Measurements from ENCODE around the gene SLC4A1AP.

The SLC4A1AP gene

DNA sequence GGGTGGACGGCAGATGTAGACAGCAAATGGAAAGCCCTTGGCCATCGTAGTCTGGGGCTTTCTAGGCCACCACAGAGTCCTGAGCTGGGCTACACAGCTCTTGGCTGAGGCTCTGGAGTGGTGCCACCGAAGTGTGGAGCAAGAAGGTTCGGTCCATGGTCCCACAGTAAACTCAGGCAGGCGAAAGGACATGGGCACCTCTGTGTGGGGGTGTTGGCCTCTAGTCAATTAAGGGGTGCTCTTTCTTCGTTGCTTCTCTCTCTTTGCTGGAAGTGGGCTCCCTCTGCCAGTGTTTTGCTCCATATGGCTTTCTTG, 73.2 kb downstream of the SLC4A1AP start:
- no peak overlapping the region for H3K4me3 ChIP-seq (ENCODE audit: low read length)
- no peak for DNase-seq (ENCODE audit: low read depth)
- TF ChIP-seq, protein P1, sequence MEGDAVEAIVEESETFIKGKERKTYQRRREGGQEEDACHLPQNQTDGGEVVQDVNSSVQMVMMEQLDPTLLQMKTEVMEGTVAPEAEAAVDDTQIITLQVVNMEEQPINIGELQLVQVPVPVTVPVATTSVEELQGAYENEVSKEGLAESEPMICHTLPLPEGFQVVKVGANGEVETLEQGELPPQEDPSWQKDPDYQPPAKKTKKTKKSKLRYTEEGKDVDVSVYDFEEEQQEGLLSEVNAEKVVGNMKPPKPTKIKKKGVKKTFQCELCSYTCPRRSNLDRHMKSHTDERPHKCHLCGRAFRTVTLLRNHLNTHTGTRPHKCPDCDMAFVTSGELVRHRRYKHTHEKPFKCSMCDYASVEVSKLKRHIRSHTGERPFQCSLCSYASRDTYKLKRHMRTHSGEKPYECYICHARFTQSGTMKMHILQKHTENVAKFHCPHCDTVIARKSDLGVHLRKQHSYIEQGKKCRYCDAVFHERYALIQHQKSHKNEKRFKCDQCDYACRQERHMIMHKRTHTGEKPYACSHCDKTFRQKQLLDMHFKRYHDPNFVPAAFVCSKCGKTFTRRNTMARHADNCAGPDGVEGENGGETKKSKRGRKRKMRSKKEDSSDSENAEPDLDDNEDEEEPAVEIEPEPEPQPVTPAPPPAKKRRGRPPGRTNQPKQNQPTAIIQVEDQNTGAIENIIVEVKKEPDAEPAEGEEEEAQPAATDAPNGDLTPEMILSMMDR (conservative IDR thresholded peaks at IDR 0.05; ENCODE audit: low read depth, low read length), result no peak

DNA sequence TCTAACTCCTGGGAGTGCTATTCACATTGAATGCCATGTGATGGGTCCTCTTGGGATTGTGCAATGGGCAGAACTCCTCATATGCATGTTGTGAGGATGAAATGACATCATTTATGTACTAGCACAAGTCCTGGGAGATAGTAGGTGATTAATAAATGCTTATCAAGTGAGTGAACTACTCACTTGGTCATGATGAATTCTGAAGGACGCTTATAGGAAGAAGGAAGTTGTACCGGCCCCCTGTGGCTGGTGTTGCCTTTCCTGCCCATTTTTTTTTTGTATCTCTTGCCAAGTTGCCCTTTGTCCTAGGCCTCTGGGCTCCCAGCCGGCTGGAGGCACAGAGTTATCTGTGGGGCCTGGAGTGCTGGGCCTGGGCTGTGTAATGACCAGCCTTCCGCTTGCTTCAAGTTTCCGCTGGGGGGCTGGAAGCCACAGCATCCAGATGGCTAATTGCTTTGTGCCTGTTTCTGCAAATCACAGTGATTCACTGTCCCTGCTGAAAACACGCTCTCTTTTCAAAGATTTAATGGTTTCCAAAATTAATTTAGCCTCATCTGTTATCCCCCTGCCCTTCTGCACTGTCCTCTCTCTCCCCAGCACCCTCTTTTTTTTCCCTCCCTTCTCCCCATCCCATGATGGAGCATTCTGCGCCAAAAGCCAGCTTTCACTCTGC, 74.1 kb downstream of the SLC4A1AP start:
- DNase-seq (ENCODE audit: low read depth), result no peak

DNA sequence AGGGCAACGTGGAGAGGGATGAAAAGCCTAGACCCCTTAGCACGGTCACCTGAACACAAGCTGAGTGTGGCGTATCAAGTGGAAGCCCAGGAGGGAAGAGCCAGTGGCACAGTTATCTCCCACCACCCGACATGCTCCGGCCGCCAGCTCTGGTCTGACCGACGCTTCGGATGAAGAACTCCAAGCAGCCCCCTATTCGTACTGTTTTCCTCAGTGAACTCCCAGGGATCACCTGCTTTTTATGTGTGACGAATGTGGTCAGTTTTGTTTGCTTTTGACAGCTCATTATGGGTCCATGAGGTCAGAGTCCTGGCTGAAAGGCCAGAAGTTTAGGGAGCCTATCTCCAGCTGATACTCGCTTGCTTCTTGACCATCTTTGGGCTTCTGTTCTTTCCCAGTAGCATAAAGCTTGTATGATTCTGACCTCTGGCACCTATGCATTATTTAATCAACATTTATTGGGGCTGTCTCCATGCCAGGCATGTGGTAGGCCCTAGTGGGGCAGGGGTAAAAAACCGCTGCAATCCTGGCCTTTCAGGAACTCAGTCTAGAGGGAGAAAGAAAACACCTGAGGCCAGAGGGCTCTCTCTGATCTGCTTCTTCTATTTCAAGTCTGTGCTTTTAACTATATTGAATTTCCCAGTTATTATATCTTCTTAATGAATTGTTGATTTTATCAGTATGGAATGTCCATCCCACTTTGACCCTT, 74.8 kb downstream of the SLC4A1AP start:
- H3K4me3 ChIP-seq (ENCODE audit: low read length), result no peak overlapping the region
- DNase-seq (ENCODE audit: low read depth), result no peak
- TF ChIP-seq, protein P1 (conservative IDR thresholded peaks at IDR 0.05; ENCODE audit: low read depth, low read length), result no peak

More for the DNA sequence above, 74.1 kb downstream of the SLC4A1AP start:
- TF ChIP-seq, protein P1 (conservative IDR thresholded peaks at IDR 0.05; ENCODE audit: low read depth, low read length), result no peak
- no peak overlapping the region for H3K4me3 ChIP-seq (ENCODE audit: low read length)

DNA sequence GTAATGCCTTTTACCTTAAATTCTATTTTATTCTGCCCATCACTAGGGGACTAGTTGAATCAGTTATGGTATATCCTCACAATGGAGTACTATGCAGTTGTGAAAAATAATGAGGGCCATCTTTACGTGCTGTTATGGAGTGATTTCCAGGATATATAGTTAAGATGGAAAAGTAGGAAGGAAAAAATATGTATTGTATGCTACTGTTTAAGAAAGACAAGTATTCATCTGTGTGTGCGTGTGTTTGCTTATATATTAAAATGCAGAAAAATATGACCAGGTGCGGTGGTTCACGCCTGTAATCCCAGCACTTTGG, 75.3 kb downstream of the SLC4A1AP start:
- TF ChIP-seq, protein P1 (conservative IDR thresholded peaks at IDR 0.05; ENCODE audit: low read depth, low read length), result no peak
- H3K4me3 ChIP-seq (ENCODE audit: low read length), result no peak overlapping the region
- DNase-seq (ENCODE audit: low read depth), result no peak

DNA sequence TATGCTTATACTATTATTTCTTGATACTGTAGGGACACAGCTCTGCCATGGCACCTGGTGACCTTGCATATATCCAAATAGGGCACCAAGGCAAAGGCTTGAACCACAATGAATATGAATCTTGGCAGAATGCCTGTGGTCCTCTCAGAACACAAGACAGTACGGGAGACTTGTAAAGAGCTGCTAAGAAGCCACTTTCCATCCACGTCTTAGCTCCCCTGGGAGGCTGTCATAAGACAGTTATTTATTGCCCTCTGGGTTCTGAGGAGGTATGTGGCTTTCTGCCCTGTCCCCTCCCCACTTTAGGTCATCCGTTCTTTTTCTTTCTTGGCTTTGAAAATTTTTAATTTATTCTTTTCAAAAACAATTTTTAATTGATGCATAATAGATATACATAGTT, 78.0 kb downstream of the SLC4A1AP start:
- no peak for DNase-seq (ENCODE audit: low read depth)
- TF ChIP-seq, protein P1 (conservative IDR thresholded peaks at IDR 0.05; ENCODE audit: low read depth, low read length), result no peak
- H3K4me3 ChIP-seq (ENCODE audit: low read length), result no peak overlapping the region

DNA sequence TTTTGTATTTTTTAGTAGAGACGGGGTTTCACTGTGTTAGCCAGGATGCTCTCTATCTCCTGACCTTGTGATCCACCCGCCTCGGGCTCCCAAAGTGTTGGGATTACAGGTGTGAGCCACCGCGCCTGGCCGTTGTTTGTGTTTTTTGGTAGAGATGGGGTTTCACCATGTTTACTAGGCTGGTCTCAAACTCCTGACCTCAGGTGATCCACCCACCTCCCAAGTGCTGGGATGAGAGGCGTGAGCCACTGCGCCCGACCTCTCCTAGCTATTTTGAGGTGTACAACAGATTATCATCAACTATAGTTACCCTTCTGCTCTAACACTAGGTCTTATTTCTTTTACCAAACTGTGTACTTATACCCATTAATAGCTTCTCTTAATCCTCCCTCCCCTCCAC, 78.9 kb downstream of the SLC4A1AP start:
- DNase-seq (ENCODE audit: low read depth), result no peak
- H3K4me3 ChIP-seq (ENCODE audit: low read length), result no peak overlapping the region
- TF ChIP-seq, protein P1 (conservative IDR thresholded peaks at IDR 0.05; ENCODE audit: low read depth, low read length), result no peak

All from retinal pigment epithelial cell (primary cell).